ENCODE data around the gene GDPD2. TPM values are rescaled to one million over a fixed set of nuclear protein-coding genes. Genes with fewer than 3 reads are reported as not detected.

The GDPD2 gene
- total RNA-seq, 1 donor from 2014 or later: not detected

- ATAC-seq: no peak
- no peak for DNase-seq
- intact Hi-C loops (cut with micrococcal nuclease): no loop called here
Measured at GRCh38 chrX:70436343-70436742, 13.2 kb downstream of the GDPD2 start.

GRCh38 chrX:70437011-70437410 lies 13.9 kb downstream of the GDPD2 start:
- no peak for DNase-seq
- intact Hi-C loops (cut with micrococcal nuclease): no loop called here
- ATAC-seq: no peak

- DNase-seq (no peak), ATAC-seq (no peak)
- intact Hi-C loops (cut with micrococcal nuclease): no loop called here
Measured at GRCh38 chrX:70437921-70438665, 15.0 kb downstream of the GDPD2 start.

GRCh38 chrX:70439016-70439415 lies 15.9 kb downstream of the GDPD2 start:
- intact Hi-C loops (cut with micrococcal nuclease): no loop called here
- DNase-seq (no peak), ATAC-seq (no peak)

- DNase-seq: no peak
Measured at GRCh38 chrX:70442224-70442623, 19.1 kb downstream of the GDPD2 start.

GRCh38 chrX:70444326-70444945 lies 21.3 kb downstream of the GDPD2 start, which contains the start of gene DLG3:
Gene DLG3 (plus strand): TSS chrX:70444835. CDS start chrX:70445202, 367 bp downstream.
- peak; percentile 44 for ATAC-seq
- intact Hi-C loops (cut with micrococcal nuclease): no loop called here

More at GRCh38 chrX:70442224-70442623, 19.1 kb downstream of the GDPD2 start:
- intact Hi-C loops (cut with micrococcal nuclease): no loop called here
- ATAC-seq: no peak

GRCh38 chrX:70444946-70445656 lies 22.0 kb downstream of the GDPD2 start:
- intact Hi-C loops (cut with micrococcal nuclease): no loop called here
- no peak for ATAC-seq
- no peak for DNase-seq

More at GRCh38 chrX:70444326-70444945, 21.3 kb downstream of the GDPD2 start, which contains the start of gene DLG3:
- no peak for DNase-seq

- DNase-seq (no peak), ATAC-seq (no peak)
- intact Hi-C loops (cut with micrococcal nuclease): no loop called here
Measured at GRCh38 chrX:70445951-70446350, 22.8 kb downstream of the GDPD2 start.

- no peak for ATAC-seq
- DNase-seq: no peak
- intact Hi-C loops (cut with micrococcal nuclease): no loop called here
Measured at GRCh38 chrX:70446380-70447350, 23.6 kb downstream of the GDPD2 start.

GRCh38 chrX:70449457-70449966 lies 26.4 kb downstream of the GDPD2 start:
- intact Hi-C loops (cut with micrococcal nuclease): no loop called here
- no peak for DNase-seq

GRCh38 chrX:70452143-70452733 lies 29.1 kb downstream of the GDPD2 start:
- ATAC-seq (peak; percentile 46), DNase-seq (peak; percentile 72)
- intact Hi-C loops (cut with micrococcal nuclease): no loop called here

More at GRCh38 chrX:70449457-70449966, 26.4 kb downstream of the GDPD2 start:
- no peak for ATAC-seq

- ATAC-seq (no peak), DNase-seq (no peak)
- intact Hi-C loops (cut with micrococcal nuclease): no loop called here
Measured at GRCh38 chrX:70453024-70453618, 30.0 kb downstream of the GDPD2 start.

GRCh38 chrX:70454441-70455365 lies 31.6 kb downstream of the GDPD2 start:
- ATAC-seq (peak; percentile 92), DNase-seq (peak; percentile 85)
- intact Hi-C loops (cut with micrococcal nuclease): no loop called here

- intact Hi-C loops (cut with micrococcal nuclease): no loop called here
- peak; percentile 11 for ATAC-seq
- no peak for DNase-seq
Measured at GRCh38 chrX:70455366-70456202, 32.5 kb downstream of the GDPD2 start.

- no peak for ATAC-seq
- intact Hi-C loops (cut with micrococcal nuclease): no loop called here
Measured at GRCh38 chrX:70456256-70456655, 33.1 kb downstream of the GDPD2 start.

GRCh38 chrX:70461026-70461425 lies 37.9 kb downstream of the GDPD2 start:
- no peak for ATAC-seq
- intact Hi-C loops (cut with micrococcal nuclease): no loop called here
- DNase-seq: no peak

More at GRCh38 chrX:70456256-70456655, 33.1 kb downstream of the GDPD2 start:
- DNase-seq: no peak
